AG09309 (cell line): Measurements from ENCODE around the gene ADCY2.

Experiments used
- DNase-seq: peaks from one replicate; pipeline ENCODE4 v3.0.0-alpha.2; 2010; ENCODE audit warnings: low read depth
- H3K4me3 ChIP-seq: 2 replicates; pipeline ENCODE4 v1.5.1; 2011; ENCODE audit warnings: mild to moderate bottlenecking, low read depth, low read length, moderate library complexity; ENCODE audit not compliant: control insufficient read depth
- CTCF ChIP-seq: IDR thresholded peaks from 2 replicates; pipeline ENCODE4 v1.5.1; 2011; ENCODE audit warnings: mild to moderate bottlenecking, low read depth, low read length, inconsistent platforms; ENCODE audit not compliant: insufficient read depth, control insufficient read depth; ENCODE audit errors: missing control alignments

ADCY2 gene

DNA sequence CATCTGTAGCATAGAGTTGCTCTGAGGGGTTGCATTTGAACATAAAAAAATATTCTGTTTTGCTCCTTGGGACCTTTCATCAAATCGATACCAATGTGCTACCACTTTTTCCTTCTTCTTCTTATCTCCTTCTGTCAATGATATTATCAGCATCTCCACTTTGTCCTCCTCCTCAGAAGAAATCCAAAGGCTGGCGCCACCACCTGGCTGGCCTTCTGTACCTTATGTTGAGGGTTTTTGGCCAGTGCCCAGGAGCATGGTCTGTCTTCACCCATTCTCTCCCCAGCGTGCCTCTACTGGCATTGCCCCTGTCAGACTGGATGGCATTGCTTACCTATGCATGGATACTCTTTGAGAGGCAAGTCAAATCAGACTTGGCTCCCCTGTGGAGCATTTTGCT, 287.8 kb downstream of the ADCY2 start:
- no peak overlapping the region for H3K4me3 ChIP-seq
- no peak for DNase-seq
- no peak for TF ChIP-seq CTCF

GRCh38 chr5:7684826-7685225, 288.9 kb downstream of the ADCY2 start:
- no peak for DNase-seq
- TF ChIP-seq CTCF = no peak
- no peak overlapping the region for H3K4me3 ChIP-seq

- DNase-seq = no peak
- no peak overlapping the region for H3K4me3 ChIP-seq
- no peak for TF ChIP-seq CTCF
These were observed 290.9 kb downstream of the ADCY2 start for GRCh38 chr5:7686794-7687193.

DNA sequence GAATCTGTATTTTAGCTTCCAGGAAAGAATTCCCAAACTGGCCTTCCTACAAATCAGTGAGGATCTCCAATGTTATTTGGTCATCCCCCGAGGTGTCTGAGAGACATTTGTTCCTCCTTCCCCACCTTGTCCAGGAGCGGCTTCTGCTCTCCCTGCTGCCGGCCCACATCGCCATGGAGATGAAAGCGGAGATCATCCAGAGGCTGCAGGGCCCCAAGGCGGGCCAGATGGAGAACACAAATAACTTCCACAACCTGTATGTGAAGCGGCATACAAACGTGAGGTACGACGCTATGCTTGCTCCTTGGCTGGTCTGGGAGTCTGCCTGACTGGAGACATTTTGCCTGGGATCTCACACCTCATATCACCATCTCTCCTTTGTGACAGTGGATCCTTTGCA, 294.6 kb downstream of the ADCY2 start:
- TF ChIP-seq CTCF = no peak
- H3K4me3 ChIP-seq = no peak overlapping the region
- no peak for DNase-seq

GRCh38 chr5:7705261-7705660, 309.3 kb downstream of the ADCY2 start:
- no peak for DNase-seq
- TF ChIP-seq CTCF = no peak
- H3K4me3 ChIP-seq = no peak overlapping the region

DNA sequence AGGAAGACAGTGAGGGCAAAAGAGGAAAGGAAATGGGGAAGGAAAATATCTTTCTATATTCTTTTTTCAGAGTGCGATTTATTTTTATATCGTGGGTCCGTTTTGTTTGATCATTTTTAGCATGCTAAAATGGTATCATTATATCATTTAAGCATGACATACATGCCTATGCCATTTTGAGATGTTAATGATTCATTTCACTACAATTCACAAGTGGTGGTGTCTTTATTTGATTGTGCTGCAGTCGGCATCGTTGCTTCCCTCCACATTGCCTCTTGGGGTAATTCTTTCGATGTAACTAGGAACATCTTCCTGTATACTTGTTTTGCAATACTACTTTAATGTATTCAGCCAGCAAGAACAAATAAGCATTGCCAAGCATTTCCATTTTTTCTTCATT, 309.8 kb downstream of the ADCY2 start:
- TF ChIP-seq CTCF = no peak
- DNase-seq = no peak
- H3K4me3 ChIP-seq = no peak overlapping the region

GRCh38 chr5:7706256-7706655, 310.3 kb downstream of the ADCY2 start:
- TF ChIP-seq CTCF = no peak

More at GRCh38 chr5:7706256-7706655, 310.3 kb downstream of the ADCY2 start:
- H3K4me3 ChIP-seq = no peak overlapping the region
- no peak for DNase-seq
